KBM-7 (cell line): ENCODE results near the gene COL18A1.

ENCODE experiments used
- DNase-seq: peaks from one replicate; pipeline ENCODE4 v3.0.0-alpha.2; 2015
- in situ Hi-C: fragments of 300-500 bp; cut with MboI; formaldehyde crosslinking; loops from 2 replicates; pipeline ENCODE4 v1.14.3; 2020; ENCODE audit warnings: low sequenced_read_pairs, low pct_unique_long_range_greater_than_20kb, mixed read lengths

COL18A1 gene

GRCh38 chr21:45421071-45421845 lies 16.3 kb downstream of the COL18A1 start:
- DNase-seq: no peak
- in situ Hi-C loops: no loop called here

GRCh38 chr21:45421846-45422775 lies 17.1 kb downstream of the COL18A1 start:
- no peak for DNase-seq

DNA sequence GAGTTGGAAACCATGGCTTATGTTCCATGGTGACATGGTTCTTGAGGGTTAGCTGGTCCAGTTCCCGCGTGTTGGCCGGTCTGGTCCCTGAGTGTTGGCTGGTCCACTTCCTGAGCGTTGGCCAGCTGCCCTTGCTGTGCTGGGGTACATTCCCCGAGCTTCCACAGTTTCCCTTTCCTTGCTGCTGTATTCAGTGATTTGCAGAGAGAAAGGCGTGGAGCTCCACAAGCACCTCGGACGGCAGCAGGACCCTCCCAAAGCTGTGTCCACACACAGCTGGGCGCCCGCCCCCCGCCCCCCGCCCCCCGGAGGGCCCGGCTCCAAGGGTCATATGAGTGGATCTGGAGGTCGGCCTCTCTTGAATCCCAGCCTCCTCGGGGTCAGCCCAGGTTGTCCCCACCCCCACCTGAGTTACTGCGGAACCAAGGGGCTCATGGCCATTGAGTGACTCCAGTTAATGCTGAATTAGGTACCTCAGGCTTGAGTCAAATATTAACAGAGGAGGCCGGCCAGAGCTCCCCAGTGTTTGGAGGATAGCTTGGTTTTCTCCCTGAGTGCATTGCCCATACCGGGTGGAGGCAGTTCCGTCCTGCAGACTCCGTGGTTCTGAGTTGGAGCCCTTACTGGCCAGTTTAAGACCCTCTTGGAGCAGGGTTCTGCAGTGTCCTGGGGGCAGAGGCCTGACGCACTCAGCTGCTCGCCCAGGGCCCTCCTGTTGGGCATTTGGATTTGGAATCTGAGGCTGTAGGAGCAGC lies 18.4 kb downstream of the COL18A1 start:
- no peak for DNase-seq
- in situ Hi-C loops: no loop called here

More at GRCh38 chr21:45421846-45422775, 17.1 kb downstream of the COL18A1 start:
- in situ Hi-C loops: no loop called here

- in situ Hi-C loops: no loop called here
- DNase-seq: no peak
Measured at GRCh38 chr21:45423968-45424853, 19.2 kb downstream of the COL18A1 start.

GRCh38 chr21:45424854-45425795 lies 20.2 kb downstream of the COL18A1 start:
- no peak for DNase-seq
- in situ Hi-C loops: loop anchor here (25.0 kb wide), 1 partner anchor 288 kb away; no protein-coding TSS in a partner anchor

DNA sequence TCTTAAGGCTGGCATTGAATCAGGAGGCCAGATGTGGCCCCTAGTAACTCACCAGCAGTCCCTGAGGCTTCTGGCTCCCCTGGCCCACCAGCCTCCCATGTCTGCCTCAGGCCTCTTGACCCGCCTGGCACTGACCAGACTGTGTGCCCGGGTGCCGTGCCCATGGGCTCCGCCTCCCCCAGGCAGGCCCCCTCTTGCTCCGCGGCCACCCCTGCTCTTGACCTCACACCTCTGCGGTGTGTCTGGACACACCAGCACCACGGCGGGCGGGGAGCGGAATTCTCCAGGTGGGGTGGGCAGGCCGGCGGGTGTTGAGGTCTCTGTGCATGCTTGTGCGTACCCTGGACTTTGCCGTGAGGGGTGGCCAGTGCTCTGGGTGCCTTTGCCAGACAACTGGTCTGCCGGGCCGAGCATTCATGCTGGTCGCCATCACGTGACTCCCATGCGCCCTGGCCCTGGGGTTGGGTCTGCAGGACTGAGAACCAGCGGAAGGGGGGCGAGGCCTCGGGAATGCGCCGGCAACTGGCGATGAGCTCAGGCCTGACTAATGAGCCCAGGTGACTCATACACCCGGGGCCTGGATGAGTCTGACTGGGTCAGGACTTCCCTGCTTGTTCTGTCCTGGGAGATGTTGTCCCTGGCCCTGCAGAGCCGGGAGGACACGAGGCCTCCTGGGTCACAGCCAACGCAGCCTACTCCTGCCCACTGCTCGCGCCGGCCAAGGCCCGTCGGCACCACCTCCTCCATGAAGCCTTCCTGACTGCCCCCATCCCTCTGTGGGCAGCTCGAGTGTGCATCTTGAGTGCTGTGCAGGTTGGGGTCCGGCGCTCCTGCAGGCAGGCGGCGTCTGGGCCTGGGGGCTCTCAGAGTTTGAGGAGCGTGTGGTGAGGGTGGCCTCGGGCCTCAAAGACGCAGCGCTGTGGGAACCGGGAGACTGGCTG lies 22.6 kb downstream of the COL18A1 start:
- DNase-seq: no peak
- in situ Hi-C loops: loop anchor here (25.0 kb wide), 1 partner anchor 290 kb away; no protein-coding TSS in a partner anchor

GRCh38 chr21:45428534-45428933 lies 23.6 kb downstream of the COL18A1 start:
- in situ Hi-C loops: loop anchor here (25.0 kb wide), 1 partner anchor 291 kb away; no protein-coding TSS in a partner anchor
- no peak for DNase-seq

DNA sequence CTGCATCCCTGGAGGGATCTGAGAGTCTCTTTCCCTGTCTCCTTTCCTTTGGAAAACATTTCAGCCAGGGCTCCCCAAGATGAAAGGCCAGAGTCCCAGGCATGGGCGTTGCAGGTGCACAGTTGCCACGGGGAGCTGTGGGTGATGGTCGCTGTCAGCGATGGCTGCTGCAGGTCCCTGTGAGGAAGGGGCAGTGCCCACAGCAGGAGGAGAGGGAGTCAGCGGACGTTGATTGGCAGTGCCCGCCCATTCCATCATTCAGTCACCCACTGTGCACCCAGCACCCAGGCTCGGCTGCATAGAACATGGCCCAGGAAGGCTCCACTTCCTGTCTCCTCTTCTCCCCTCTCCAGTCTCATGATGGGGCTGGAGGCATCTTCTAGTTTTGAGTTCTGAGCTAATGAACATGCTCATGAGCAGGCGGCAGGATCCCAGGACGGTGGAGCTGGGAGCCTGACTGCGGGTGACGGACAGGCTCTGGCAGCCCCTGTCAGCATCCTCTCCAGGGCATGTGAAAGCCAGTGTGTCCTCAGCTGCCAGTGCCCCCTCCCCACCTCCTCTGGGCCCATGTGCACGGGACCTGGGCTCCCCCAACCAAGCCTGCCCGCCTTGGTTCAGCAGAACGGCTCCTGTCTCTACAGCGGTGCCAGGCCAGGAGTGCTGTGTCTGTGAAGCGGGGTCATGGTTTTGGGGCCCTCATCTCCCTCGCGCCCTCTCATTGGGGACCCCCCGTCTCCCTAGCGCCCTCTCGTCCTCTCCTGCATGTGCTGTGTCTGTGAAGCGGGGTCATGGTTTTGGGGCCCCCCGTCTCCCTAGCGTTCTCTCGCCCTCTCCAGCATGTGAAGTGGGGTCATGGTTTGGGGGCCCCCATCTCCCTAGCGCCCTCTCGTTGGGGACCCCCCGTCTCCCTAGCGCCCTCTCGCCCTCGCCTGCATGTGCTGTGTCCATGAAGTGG lies 24.5 kb downstream of the COL18A1 start:
- DNase-seq: no peak
- in situ Hi-C loops: loop anchor here (25.0 kb wide), 1 partner anchor 292 kb away; no protein-coding TSS in a partner anchor

DNA sequence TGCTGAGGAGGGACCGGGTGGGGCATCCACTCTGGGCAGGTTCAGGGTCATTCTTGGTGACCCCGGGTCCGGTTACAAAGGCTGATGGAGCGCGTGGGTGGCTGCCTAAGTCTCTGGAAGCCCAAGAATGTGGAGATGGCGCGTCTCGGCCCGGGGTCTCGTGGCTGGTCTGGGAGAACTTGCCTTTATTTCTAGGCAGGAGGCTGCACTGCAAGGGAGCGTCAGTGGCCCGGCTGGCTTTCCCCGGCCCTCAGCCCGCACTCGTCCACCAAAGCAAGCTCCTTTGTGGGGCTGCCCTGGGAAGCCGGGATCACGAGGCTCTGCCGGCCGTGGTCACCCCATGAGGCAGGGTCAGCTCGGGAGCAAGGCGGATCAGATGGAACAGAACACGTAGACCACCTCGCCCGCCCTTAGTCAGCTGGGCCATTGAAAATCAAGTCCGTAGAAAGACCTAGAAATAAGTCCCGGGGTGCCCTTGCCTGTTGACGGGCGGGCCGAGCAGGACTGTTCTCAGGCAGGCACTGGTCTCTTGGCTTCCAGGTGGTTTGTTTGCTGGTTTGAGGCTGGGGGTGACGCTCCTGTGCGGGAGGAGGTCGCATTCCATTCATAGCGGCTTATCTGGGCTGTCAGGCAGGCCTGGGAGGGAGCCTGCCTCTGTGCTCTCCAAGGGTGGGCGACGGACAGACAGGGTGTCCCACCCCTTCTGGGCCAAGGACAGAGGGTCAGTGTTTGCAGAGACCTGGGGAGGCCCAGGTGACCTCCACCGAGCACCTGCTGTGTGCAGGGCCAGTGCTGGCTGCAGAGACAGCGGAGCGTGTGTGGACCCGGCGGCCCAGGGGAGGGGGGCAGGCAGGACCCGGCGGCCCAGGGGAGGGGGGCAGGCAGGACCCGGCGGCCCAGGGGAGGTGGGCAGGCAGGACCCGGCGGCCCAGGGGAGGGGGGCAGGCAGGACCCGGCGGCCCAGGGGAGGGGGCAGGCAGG lies 25.8 kb downstream of the COL18A1 start:
- no peak for DNase-seq
- in situ Hi-C loops: loop anchor here (25.0 kb wide), 1 partner anchor 294 kb away; no protein-coding TSS in a partner anchor

GRCh38 chr21:45431781-45432572 lies 27.0 kb downstream of the COL18A1 start:
- no peak for DNase-seq
- in situ Hi-C loops: loop anchor here (25.0 kb wide), 1 partner anchor 295 kb away; no protein-coding TSS in a partner anchor

GRCh38 chr21:45432575-45433255 lies 27.8 kb downstream of the COL18A1 start:
- in situ Hi-C loops: loop anchor here (25.0 kb wide), 1 partner anchor 295 kb away; no protein-coding TSS in a partner anchor
- no peak for DNase-seq

- DNase-seq: no peak
- in situ Hi-C loops: loop anchor here (25.0 kb wide), 1 partner anchor 296 kb away; no protein-coding TSS in a partner anchor
Measured at GRCh38 chr21:45433301-45433700, 28.3 kb downstream of the COL18A1 start.
